Endothelial cell of umbilical vein (primary cell): ENCODE results near the gene COL15A1. TPM values are rescaled to one million over a fixed set of nuclear protein-coding genes. Genes with fewer than 3 reads are reported as not detected.

Experiments
- BruUV-seq: library from RNA; stranded (reverse); fragments of 400-500 nt; replicated peaks from 2 replicates; lab custom pipeline; 2021; lab: Mats Ljungman, UMichigan
- CTCF ChIA-PET: fragments of 300-600, 350-600 bp; sonication (Branson Sonifier 250); formaldehyde crosslinking; loops from one replicate; lab custom pipeline; 2021; ENCODE audit warnings: antibody characterized with exemption, inconsistent platforms; lab: Charles Lee
- POLR2A ChIA-PET: fragments of 300-600, 350-600 bp; sonication (Branson Sonifier 250); formaldehyde crosslinking; loops from one replicate; lab custom pipeline; 2021; ENCODE audit warnings: antibody characterized with exemption, inconsistent platforms; lab: Charles Lee
- DNase-seq: peaks from one replicate; pipeline ENCODE4 v3.0.0-alpha.2; 2011; ENCODE audit warnings: low read depth, low spot score
- FAIRE-seq: peaks from 2 replicates; lab custom pipeline; 2011; peaks lifted over from hg19 to GRCh38; lab: Jason Lieb, UNC
- H2AFZ ChIP-seq: 2 replicates; pipeline ENCODE4 v1.6.0; 2012; ENCODE audit warnings: low read depth, low read length, control low read depth, inconsistent platforms
- H3K27ac ChIP-seq: 2 replicates; pipeline ENCODE4 v1.5.1; 2011; ENCODE audit warnings: low read depth, mild to moderate bottlenecking, control low read depth, low read length, moderate library complexity; ENCODE audit not compliant: insufficient read depth
- H3K27me3 ChIP-seq, 2 experiments: 2 replicates each; pipeline versions ENCODE4 v1.6.0 to v1.6.1; 2011; ENCODE audit warnings: low read length in 2 of 2, mixed read lengths in 1 of 2; ENCODE audit not compliant: control insufficient read depth in 2 of 2, insufficient read depth in 2 of 2
- H3K36me3 ChIP-seq, 2 experiments: 2 replicates in 1 of 2; 3 replicates in 1 of 2; pipeline ENCODE4 v1.5.1; 2011; ENCODE audit warnings: low read length in 2 of 2, mild to moderate bottlenecking in 1 of 2, moderate library complexity in 1 of 2; ENCODE audit not compliant: control insufficient read depth in 2 of 2, insufficient read depth in 2 of 2; ENCODE audit errors: extremely low read depth in 1 of 2
- H3K4me1 ChIP-seq: 3 replicates; pipeline ENCODE4 v1.5.1; 2011; ENCODE audit warnings: mild to moderate bottlenecking, low read length; ENCODE audit not compliant: control insufficient read depth, insufficient read depth; ENCODE audit errors: extremely low read depth
- H3K4me2 ChIP-seq: 2 replicates; pipeline ENCODE4 v1.6.1; 2011; ENCODE audit warnings: low read length, control low read depth, mixed read lengths; ENCODE audit not compliant: insufficient read depth
- H3K4me3 ChIP-seq, 3 experiments: fragments of 200-600 bp in 1 of 3; sonication (generic), shearing (Covaris generic) in 1 of 3; replicated peaks in 1 of 3; 2 replicates each; pipeline ENCODE4 v1.5.1; 2011 to 2016; ENCODE audit warnings: control low read depth in 3 of 3, low read length in 3 of 3, mild to moderate bottlenecking in 2 of 3, inconsistent platforms in 1 of 3, low read depth in 1 of 3, moderate library complexity in 1 of 3; ENCODE audit not compliant: insufficient read depth in 1 of 3
- H3K79me2 ChIP-seq: 2 replicates; pipeline ENCODE4 v1.6.0; 2012; ENCODE audit warnings: low read length, inconsistent platforms; ENCODE audit not compliant: control insufficient read depth, insufficient read depth
- H3K9ac ChIP-seq: replicated peaks from 2 replicates; pipeline ENCODE3; 2011; ENCODE audit warnings: low read length, control low read depth; ENCODE audit not compliant: insufficient read depth; ENCODE audit errors: extremely low read depth
- H3K9me1 ChIP-seq: replicated peaks from 3 replicates; pipeline ENCODE4 v1.6.0; 2011; ENCODE audit warnings: mild to moderate bottlenecking, low read length; ENCODE audit not compliant: control insufficient read depth, insufficient read depth; ENCODE audit errors: extremely low read depth
- H3K9me3 ChIP-seq: replicated peaks from 2 replicates; pipeline ENCODE4 v1.5.1; 2012; ENCODE audit warnings: low read length, inconsistent platforms; ENCODE audit not compliant: control insufficient read depth, insufficient read depth
- H4K20me1 ChIP-seq: replicated peaks from 2 replicates; pipeline ENCODE3; 2011; ENCODE audit warnings: mild to moderate bottlenecking, low read length; ENCODE audit not compliant: control insufficient read depth, insufficient read depth; ENCODE audit errors: extremely low read depth
- EZH2 ChIP-seq: IDR thresholded peaks from 2 replicates; pipeline ENCODE4 v1.6.1; 2012; ENCODE audit warnings: borderline replicate concordance, low read depth, mild to moderate bottlenecking, moderate library complexity, low read length, inconsistent platforms; ENCODE audit not compliant: severe bottlenecking
- FOS ChIP-seq: IDR thresholded peaks from 2 replicates; pipeline ENCODE4 v1.6.1; 2011; ENCODE audit warnings: mild to moderate bottlenecking, low read length, moderate library complexity, borderline replicate concordance; ENCODE audit not compliant: insufficient read depth
- GATA2 ChIP-seq: IDR thresholded peaks from 2 replicates; pipeline ENCODE4 v1.7.0; 2011; ENCODE audit warnings: low read depth, mild to moderate bottlenecking, moderate library complexity, mixed read lengths, low read length; ENCODE audit not compliant: insufficient read length, insufficient read depth
- JUN ChIP-seq: IDR thresholded peaks from 2 replicates; pipeline ENCODE4 v1.6.1; 2011; ENCODE audit warnings: borderline replicate concordance, low read depth; ENCODE audit not compliant: insufficient read length, insufficient read depth
- MYC ChIP-seq: IDR thresholded peaks from one replicate; pipeline ENCODE4 v1.6.1; 2011; ENCODE audit warnings: mild to moderate bottlenecking, low read depth, low read length
- POLR2A ChIP-seq: IDR thresholded peaks from 2 replicates; pipeline ENCODE4 v1.6.1; 2012; ENCODE audit warnings: low read depth, mild to moderate bottlenecking, control low read depth, low read length
- POLR2AphosphoS5 ChIP-seq: IDR thresholded peaks from 2 replicates; pipeline ENCODE4 v1.6.1; 2012; ENCODE audit warnings: low read depth, mild to moderate bottlenecking, control low read depth, low read length, moderate library complexity; ENCODE audit not compliant: insufficient read depth
- dilution Hi-C: fragments of 300-500 bp; cut with MboI; formaldehyde crosslinking; loops from one replicate; pipeline ENCODE4 v1.15.0; 2019; ENCODE audit warnings: low sequenced_read_pairs; ENCODE audit not compliant: extremely low pct_ligation_motif_present
- intact Hi-C: fragments of 100-400 bp; cut with micrococcal nuclease; formaldehyde crosslinking; loops from one replicate; pipeline ENCODE4 v1.10.0; 2022
- polyA plus RNA-seq, 4 experiments: library from polyadenylated mRNA; depleted of rRNA in 3 of 4; stranded (reverse) in 3 of 4; unstranded in 1 of 4; fragments of >200 nt; gene quantifications; 2 replicates each; pipeline versions ENCODE4 v1.2.1 to v1.2.3, GENCODE V29; 2011 to 2012; ENCODE audit warnings: missing spikeins in 1 of 4
- total RNA-seq: library from RNA; stranded (reverse); gene quantifications from 2 replicates; pipeline ENCODE4 v1.2.3, GENCODE V29; 2021
- TF ChIP-seq, protein P1 (sequence below), 2 donors: IDR thresholded peaks; 1 replicate in 1 of 2; 2 replicates in 1 of 2; pipeline ENCODE4 v1.5.1; 2011; ENCODE audit warnings: low read length in 2 of 2, mild to moderate bottlenecking in 2 of 2, moderate library complexity in 2 of 2, control low read depth in 1 of 2, inconsistent platforms in 1 of 2, low read depth in 1 of 2; ENCODE audit not compliant: insufficient read depth in 1 of 2; ENCODE audit errors: extremely low read depth in 1 of 2
- TF ChIP-seq, protein P2 (sequence below): IDR thresholded peaks from 2 replicates; pipeline ENCODE4 v1.6.1; 2011; ENCODE audit not compliant: insufficient read depth, insufficient read length

COL15A1 gene
- total and polyA plus RNA-seq, 2 donors (not counting 3 experiments of a cell fraction or from before 2014, with no cell fraction given) = not detected

DNA sequence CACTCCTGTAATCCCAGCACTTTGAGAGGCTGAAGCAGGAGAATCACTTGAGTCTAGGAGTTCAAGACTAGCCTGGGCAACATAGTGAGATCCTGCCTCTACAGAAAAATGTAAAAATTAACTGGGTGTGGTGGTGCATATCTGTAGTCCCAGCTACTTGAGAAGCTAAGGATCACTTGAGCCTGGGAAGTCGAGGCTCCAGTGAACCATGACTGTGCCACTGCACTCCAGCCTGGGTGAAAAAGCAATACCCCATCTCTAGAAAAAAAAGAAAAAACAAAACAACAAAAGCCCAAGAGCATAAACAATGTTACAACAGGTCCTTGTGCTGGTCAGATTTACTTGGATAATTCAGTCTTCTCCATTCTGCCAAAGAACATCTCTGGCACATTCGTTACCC lies 116.9 kb downstream of the COL15A1 start:
- no TSS peak for BruUV-seq
- Histone ChIP-seq H3K79me2 (no peaks in the 10 kb centered on the region), H3K4me3 (no peak overlapping the region), H3K9me1 (no peaks in the 10 kb centered on the region), H2AFZ (no peak overlapping the region), H3K9me3 (no peaks in the 10 kb centered on the region), H3K4me1 (no peaks in the 10 kb centered on the region), H3K4me2 (no peak overlapping the region), H3K36me3 (no peaks in the 10 kb centered on the region), H3K9ac (no peak overlapping the region), H3K27ac (no peak overlapping the region), H3K27me3 (peaks cover 6 to 7% of the 10 kb centered on the region in 2 experiments), H4K20me1 (no peaks in the 10 kb centered on the region)
- TF ChIP-seq EZH2 (no peak), FOS (no peak), POLR2A (no peak), MYC (no peak), GATA2 (no peak), POLR2AphosphoS5 (no peak), JUN (no peak)
- TF ChIP-seq, protein P1, sequence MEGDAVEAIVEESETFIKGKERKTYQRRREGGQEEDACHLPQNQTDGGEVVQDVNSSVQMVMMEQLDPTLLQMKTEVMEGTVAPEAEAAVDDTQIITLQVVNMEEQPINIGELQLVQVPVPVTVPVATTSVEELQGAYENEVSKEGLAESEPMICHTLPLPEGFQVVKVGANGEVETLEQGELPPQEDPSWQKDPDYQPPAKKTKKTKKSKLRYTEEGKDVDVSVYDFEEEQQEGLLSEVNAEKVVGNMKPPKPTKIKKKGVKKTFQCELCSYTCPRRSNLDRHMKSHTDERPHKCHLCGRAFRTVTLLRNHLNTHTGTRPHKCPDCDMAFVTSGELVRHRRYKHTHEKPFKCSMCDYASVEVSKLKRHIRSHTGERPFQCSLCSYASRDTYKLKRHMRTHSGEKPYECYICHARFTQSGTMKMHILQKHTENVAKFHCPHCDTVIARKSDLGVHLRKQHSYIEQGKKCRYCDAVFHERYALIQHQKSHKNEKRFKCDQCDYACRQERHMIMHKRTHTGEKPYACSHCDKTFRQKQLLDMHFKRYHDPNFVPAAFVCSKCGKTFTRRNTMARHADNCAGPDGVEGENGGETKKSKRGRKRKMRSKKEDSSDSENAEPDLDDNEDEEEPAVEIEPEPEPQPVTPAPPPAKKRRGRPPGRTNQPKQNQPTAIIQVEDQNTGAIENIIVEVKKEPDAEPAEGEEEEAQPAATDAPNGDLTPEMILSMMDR (IDR thresholded peaks at IDR 0.05; ENCODE audit: extremely low read depth in 1 of 2, insufficient read depth in 1 of 2, low read depth in 1 of 2, low read length in 2 of 2) = no peak
- TF ChIP-seq, protein P2, sequence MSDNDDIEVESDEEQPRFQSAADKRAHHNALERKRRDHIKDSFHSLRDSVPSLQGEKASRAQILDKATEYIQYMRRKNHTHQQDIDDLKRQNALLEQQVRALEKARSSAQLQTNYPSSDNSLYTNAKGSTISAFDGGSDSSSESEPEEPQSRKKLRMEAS = no peak
- no peak for DNase-seq
- POLR2A ChIA-PET = no interaction called here
- dilution Hi-C loops = no loop called here
- intact Hi-C loops = no loop called here
- no peak for FAIRE-seq
- CTCF ChIA-PET = no interaction called here
